GM13977 (cell line): ENCODE results near the gene YTHDC2.

Experiments
- DNase-seq: peaks from one replicate; pipeline ENCODE4 v3.0.0; 2012; ENCODE audit warnings: low spot score
- in situ Hi-C: fragments of 300-500 bp; cut with MboI; formaldehyde crosslinking; loops from one replicate; pipeline ENCODE4 v1.12.0; 2022; ENCODE audit warnings: low sequenced_read_pairs, low pct_unique_long_range_greater_than_20kb, mixed read lengths, inconsistent platforms; ENCODE audit not compliant: unreplicated experiment
- TF ChIP-seq, protein P1 (sequence below): IDR thresholded peaks from 2 replicates; pipeline ENCODE4 v1.5.1; 2012; ENCODE audit warnings: mild to moderate bottlenecking, control low read depth; ENCODE audit not compliant: insufficient read depth; ENCODE audit errors: extremely low read depth, missing control alignments

The YTHDC2 gene

DNA sequence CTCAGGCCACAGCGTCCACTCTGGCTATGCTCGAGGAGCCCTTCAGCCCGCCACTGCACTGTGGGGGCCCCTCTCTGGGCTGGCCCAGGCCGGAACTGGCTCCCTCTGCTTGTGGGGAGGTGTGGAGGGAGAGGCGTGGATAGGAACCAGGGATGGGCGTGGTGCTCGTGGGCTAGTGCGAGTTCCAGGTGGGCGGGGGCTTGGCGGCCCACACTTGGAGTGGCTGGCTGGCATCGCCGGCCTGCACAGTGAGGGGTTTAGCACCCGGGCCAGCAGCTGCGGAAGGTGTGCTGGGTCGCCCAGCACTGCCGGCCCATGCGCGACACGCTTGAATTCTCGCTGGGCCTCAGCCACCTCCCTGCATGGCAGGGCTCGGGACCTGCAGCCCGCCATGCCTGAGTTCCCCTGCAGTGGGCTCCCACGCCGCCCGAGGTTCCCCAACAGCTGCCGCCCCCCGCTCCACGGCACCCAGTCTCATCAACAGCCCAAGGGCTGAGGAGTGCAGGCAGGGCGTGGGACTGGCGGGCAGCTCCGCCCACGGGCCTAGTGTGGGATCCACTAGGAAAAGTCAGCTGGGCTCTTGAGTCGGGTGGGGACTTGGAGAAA is 103.8 kb downstream of the YTHDC2 start:
- in situ Hi-C loops: loop anchor here (25.0 kb wide), 1 partner anchor 230 kb away; no protein-coding TSS in a partner anchor
- TF ChIP-seq, protein P1, sequence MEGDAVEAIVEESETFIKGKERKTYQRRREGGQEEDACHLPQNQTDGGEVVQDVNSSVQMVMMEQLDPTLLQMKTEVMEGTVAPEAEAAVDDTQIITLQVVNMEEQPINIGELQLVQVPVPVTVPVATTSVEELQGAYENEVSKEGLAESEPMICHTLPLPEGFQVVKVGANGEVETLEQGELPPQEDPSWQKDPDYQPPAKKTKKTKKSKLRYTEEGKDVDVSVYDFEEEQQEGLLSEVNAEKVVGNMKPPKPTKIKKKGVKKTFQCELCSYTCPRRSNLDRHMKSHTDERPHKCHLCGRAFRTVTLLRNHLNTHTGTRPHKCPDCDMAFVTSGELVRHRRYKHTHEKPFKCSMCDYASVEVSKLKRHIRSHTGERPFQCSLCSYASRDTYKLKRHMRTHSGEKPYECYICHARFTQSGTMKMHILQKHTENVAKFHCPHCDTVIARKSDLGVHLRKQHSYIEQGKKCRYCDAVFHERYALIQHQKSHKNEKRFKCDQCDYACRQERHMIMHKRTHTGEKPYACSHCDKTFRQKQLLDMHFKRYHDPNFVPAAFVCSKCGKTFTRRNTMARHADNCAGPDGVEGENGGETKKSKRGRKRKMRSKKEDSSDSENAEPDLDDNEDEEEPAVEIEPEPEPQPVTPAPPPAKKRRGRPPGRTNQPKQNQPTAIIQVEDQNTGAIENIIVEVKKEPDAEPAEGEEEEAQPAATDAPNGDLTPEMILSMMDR: no peak
- DNase-seq: no peak

DNA sequence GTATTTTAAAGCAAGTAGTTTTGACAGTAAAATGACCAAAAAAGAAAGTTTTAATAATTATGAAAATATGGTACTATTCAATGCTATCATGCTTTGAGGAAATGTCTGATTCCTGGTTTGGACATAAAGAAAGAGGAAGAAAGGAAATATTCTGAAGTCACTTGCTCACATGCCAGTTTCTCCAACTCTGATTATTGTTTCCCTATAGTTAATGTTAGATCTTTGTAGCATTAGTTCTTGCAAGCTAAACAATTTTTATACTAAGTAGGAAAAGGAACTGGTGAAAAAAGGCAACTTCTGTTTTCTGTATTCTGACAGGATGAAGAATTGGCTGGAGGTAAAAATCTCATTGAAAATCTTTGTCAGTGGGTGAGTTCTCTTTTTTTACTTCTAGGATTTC is 119.5 kb downstream of the YTHDC2 start:
- in situ Hi-C loops: no loop called here
- TF ChIP-seq, protein P1: no peak

DNA sequence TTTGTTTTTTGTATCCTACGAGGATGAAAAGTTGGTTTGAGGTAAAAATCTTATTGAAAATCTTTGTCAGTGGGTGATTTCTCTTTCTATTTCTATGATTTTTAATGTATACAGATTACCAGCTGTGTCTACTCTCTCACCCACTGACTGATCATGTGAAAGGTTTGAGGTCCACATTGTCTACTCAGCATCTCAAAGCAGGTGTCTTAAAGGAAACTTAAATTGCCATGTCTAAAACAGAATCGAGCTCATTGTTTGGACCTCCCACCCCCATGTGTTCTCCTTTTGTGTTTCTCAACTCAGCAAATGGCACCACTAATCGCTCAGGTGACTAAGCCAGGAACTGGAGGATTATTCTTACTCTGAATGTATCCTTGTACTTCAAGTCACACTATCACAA is 121.5 kb downstream of the YTHDC2 start:
- in situ Hi-C loops: no loop called here
- TF ChIP-seq, protein P1: no peak

More for the DNA sequence above, 119.5 kb downstream of the YTHDC2 start:
- DNase-seq: no peak

DNA sequence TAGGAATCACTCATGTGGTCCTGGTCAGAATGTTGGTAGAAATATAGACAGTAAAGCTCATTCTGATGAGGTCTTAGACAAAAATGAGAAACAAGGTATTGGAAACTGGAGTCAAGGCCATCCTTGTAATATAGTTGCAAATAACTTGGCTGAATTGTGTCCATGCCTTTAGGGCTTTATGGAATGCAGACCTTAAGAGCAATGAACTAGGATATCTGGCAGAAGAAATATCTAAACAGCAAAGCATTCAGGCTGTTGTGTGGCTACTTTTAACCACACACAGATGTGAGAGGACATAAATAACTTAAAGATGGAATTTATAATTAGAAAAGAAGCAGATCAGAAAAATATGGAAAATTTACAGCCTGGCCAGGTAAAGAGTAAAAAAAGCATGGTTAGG is 128.2 kb downstream of the YTHDC2 start:
- TF ChIP-seq, protein P1: no peak
- DNase-seq: no peak
- in situ Hi-C loops: no loop called here

More for the DNA sequence above, 121.5 kb downstream of the YTHDC2 start:
- no peak for DNase-seq
